ENCODE results near the gene MIDN.

The MIDN gene

DNA sequence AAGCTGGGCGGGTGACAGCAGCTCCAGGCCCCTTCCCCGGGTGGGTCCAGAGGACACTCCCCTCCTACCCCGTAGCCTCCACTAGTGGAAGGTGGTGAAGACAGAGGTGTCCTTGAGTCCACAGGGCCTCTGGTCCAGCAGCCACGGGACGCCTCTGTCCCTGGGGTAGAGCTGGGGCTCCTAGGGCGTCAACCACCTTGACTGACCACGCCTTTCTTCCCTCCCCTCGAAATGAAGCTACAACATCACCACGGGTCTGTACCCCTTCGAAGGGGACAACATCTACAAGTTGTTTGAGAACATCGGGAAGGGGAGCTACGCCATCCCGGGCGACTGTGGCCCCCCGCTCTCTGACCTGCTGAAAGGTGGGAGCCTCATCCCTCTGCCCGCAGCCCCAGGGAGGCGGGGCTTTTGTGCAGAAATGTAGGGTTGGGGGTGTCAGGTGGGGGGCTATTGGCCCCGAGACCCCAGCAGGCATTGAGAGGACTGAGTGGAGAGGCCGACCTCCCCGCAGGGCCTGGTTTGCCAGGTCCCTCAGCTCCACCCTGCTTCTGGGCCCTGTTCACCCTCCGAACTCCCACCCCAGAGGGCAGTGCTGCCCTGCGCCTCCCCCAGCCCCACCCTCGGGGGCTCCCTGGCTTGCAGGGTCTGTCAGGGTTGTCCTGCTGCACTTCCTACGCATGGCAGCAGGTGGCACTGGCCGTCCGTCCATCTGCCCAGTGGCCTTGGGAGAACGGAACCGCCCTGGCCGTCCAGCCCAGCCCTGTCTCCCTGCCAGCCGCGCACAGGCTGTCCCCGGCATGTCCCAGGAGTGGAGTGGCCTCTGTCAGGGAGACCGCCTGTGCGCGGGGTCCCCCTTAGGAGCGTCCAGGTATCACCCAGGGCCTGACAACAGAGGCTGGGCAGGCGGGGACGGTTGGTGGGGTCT, 27.1 kb upstream of the MIDN start:
- DNase-seq (ENCODE audit: low read depth) = no peak

DNA sequence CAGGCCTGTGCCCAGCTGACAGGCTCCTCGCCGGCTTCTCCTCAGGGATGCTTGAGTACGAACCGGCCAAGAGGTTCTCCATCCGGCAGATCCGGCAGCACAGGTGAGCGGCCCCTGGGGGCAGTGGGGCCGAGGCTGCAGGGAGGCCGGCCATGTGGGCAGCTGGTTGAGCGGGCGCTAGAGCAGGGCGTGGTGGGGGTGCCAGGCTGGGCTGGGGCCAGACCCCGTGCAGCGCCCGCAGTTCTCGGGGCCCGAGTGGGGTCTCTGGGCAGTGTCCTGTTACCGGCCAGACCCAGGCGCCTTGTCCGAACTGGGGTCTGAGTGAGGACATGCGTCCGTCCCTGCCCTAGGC, 26.5 kb upstream of the MIDN start:
- DNase-seq (ENCODE audit: low read depth) = no peak

- no peak for DNase-seq (ENCODE audit: low read depth)
Observed at GRCh38 chr19:1222394-1222793, 26.0 kb upstream of the MIDN start.

DNA sequence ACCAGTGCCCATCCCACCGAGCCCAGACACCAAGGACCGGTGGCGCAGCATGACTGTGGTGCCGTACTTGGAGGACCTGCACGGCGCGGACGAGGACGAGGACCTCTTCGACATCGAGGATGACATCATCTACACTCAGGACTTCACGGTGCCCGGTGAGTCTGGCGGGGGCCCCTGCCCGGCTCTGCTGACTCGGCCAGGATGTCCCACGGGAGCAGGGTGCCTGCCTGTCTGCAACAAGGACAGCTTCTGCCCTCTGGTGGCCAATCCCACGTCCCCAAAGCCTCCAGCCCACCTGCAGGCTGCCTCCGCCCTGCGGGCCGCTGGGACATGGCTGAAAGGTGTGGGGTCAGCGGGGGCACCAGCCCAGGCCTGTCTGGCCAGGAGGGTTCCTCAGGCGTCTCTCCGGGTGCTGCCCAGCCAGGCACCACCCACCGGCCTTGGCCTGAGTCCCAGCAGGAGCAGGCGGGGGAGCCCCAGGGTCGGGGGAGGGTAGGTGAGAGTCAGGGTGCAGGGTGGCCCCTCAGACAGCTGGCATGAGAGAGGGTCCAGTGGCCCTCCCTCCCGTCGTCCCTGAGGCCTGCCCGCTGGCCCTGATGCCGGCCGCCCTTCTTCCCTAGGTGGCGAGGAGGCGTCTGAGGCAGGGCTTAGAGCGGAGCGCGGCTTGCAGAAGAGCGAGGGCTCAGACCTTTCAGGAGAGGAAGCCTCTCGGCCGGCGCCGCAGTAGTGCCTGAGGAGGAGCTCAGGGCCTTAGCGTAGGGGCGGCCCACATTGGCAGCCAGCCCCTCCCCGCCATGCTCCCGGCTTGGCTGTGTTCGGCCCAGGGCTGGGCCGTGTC, 25.1 kb upstream of the MIDN start:
- no peak for DNase-seq (ENCODE audit: low read depth)

DNA sequence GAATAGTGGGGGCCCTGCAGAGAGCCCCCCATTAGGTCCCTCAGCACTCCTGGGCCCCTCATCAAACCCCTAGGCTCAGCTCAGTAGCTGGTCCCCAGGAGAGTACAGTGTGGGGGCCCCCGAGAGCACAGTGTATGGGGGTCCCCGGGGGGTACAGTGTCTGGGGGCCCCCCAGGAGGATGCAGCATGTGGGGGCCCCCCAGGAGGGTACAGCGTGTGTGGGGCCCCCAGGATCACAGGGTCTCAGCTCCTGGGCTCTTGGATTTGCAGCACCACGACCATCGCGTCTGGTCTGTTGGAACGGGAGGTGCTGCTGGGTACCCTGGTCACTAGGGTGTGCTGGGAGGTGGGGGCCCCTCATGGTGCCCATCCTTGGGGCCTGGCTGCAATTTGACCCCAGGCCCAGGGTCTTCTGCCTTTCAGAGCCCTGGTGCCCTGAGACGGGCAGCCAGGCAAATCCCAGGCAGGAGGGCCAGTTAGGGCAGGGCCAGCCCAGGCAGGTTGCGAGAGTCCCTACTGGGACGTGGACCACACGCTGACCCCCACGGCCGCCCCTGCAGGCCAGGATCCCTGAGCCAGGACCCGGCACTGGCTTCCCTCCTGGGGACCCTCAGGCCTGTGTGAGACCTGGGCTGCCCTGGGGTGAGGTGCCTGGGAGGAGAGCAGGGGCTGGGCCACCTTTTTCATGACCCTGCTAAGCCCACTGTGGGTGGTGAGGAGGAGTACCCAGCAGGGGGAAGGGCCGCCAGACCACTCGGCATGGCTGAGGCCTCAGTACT, 24.1 kb upstream of the MIDN start:
- no peak for DNase-seq (ENCODE audit: low read depth)

GRCh38 chr19:1224847-1225246, 23.5 kb upstream of the MIDN start:
- DNase-seq (ENCODE audit: low read depth) = no peak

- no peak for DNase-seq (ENCODE audit: low read depth)
Observed at GRCh38 chr19:1225440-1226226, 22.8 kb upstream of the MIDN start.

DNA sequence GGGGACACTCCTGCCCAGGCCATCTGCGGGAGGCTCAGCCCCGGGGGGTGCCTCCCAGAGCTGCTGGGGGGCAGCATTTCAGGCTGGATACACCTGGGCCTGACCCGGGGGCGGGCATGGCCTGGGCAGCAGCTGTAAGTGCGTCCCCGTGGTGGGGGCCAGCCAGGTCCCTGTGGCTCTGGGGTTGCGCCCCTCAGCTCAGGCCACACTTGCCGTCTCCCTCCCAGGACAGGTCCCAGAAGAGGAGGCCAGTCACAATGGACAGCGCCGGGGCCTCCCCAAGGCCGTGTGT, 22.2 kb upstream of the MIDN start:
- DNase-seq (ENCODE audit: low read depth) = no peak

- DNase-seq (ENCODE audit: low read depth) = no peak
Observed at GRCh38 chr19:1226522-1227303, 21.7 kb upstream of the MIDN start.

DNA sequence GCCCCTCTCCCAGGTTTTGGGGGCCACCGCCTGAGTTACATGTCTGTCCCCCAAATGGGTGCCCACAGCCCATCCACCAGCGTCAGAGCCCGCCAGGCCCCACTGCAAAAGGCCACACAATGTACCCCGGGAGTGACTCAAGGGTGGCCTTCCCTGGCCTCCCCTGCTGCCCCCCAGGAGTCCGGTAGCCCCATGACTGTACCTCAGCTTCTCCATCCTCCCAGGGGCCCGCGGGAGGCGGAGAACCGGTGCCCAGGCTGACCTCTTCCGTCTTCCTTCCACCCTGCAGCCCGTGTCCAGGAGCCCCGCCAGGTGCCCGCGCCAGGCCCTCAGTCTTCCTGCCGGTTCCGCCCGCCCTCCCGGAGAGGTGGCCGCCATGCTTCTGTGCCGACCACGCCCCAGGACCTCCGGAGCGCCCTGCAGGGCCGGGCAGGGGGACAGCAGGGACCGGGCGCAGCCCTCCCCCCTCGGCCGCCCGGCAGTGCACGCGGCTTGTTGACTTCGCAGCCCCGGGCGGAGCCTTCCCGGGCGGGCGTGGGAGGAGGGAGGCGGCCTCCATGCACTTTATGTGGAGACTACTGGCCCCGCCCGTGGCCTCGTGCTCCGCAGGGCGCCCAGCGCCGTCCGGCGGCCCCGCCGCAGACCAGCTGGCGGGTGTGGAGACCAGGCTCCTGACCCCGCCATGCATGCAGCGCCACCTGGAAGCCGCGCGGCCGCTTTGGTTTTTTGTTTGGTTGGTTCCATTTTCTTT, 20.9 kb upstream of the MIDN start:
- no peak for DNase-seq (ENCODE audit: low read depth)

DNA sequence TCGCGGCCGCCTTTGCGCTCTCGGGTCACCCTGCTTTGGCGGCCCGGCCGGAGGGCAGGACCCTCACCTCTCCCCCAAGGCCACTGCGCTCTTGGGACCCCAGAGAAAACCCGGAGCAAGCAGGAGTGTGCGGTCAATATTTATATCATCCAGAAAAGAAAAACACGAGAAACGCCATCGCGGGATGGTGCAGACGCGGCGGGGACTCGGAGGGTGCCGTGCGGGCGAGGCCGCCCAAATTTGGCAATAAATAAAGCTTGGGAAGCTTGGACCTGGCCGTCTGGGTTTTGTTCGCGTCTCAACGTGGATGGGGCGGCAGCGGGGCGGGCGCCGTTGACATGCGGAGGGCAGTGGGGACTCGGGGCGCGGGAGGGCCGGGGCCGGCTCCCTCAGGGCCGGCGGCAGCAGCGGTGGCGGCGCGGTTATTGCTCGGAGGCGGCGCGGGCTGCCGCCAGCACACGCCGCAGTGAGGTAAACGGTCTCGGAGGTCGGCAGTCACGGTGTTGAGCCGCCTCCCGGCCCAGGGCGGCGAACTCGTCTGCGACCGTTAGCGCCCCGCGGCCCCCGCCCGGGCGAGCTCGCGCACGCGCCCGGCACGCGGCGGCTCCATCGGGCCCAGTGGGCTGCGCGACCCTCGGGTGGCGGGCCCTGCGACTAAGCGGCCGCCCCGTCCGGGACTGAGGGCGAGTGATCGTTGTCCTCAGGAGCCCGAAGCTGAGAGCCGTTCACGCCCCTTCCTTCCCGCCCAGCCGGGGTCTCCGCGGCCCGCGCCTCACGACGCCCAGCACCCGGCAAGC, 20.0 kb upstream of the MIDN start:
- no peak for DNase-seq (ENCODE audit: low read depth)

DNA sequence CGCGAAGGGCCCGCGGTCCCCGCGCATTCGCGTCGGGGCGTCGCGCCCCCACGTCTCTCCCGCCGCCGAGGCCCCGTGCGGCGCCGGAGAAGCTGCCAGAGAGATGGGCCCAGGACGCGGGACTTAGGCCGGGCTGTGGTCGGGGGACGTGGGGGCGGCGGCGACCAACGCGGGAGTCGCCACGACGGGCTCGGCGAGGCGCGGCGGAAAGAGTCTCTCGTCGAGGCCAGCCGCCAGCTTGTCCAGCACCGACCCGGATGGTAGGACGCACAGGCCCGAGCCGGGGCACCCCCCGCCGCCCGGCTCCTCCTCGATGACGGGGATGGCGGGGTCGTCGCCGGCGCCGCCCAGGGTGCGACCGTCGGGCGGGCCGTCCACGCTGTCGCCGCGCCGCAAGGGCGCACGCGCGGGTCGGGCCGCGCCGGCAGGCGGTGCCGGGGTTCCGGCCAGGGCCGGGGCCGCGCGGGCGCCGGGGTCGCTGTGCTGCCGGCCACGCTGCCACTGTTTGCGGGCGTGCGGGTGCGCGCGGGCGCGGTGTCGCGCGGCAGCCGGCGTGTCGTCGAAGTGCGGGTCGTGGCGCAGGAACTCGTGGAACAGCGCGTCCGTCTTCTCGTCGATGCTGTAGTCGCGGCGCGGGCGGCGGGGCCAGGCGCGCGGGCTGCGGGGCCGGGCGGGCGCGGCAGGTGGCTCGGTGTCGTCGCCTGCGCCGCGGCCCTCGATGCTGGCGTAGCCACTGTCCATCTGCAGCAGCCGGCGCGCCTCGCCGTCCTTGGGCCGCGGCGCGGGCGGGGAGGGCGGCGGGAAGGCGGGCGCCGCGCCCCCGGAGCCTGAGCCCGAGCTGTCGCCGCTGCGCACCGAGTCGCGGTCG, 19.1 kb upstream of the MIDN start:
- no peak for DNase-seq (ENCODE audit: low read depth)

GRCh38 chr19:1229924-1230782, 18.2 kb upstream of the MIDN start:
- DNase-seq (ENCODE audit: low read depth) = no peak

GRCh38 chr19:1230783-1231489, 17.4 kb upstream of the MIDN start:
- DNase-seq (ENCODE audit: low read depth) = no peak

- no peak for DNase-seq (ENCODE audit: low read depth)
Observed at GRCh38 chr19:1231729-1232637, 16.4 kb upstream of the MIDN start.

DNA sequence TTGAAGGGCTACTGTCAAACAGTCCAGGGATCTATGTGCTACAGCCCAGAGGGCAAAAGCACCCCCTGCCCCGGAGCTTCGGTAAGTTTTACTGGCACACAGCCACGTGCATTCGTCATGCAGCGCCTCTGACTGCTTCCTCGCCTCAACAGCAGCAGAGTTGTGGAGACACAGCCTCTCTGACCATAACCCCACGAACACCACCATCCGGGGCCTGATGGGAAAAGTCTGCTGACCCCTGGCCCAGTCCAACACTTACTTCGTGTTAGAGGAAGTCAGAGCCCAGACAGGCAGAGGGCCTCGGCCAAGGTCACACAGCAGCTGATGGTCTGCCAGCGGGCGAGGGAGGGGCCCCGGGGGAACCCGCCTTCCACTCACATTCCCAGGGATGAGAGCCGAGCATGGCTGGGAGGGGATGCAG, 15.7 kb upstream of the MIDN start:
- DNase-seq (ENCODE audit: low read depth) = no peak

All from GM04504 (cell line).